ENCODE results near the gene MFN2. TPM values are rescaled to one million over a fixed set of nuclear protein-coding genes. Genes with fewer than 3 reads are reported as not detected.

MFN2 gene
- total RNA-seq, 1 donor = 59.7 TPM

DNA sequence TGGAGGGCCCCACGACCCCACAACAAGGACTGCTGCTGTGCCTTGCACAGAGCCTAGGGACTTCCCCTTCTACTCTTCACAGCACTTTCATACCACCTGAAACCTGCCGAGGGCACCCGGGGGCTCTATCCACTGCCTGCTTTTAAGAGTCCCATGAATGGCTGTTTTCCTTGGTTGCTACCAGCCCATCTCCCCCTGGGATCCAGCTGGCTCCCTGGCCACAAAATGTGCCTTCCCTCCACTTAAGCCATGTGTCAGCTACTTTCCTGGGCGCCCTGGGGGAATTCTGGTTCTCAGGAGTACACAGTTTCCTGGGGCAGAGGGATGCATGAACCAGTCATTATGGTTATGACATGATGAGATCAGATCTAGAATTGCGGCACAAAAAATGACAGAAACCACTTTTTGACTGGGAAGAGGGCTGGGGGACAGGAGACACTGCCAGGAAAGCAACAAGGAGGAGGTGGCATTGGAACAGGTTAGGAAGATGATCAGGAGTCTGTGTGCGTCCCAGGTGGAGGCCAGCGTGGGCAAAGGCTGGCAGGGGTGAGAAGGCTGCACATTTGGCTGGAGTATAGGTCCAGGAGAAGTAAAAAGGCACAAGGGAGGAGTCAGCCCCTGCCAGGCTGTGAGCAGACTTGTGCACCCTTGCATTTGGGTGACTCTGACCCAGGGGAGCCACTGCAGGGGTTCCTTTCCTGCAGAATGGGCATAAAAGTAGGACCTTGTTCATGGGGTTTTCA is 79.6 kb downstream of the MFN2 start:
- TF ChIP-seq, protein P1, sequence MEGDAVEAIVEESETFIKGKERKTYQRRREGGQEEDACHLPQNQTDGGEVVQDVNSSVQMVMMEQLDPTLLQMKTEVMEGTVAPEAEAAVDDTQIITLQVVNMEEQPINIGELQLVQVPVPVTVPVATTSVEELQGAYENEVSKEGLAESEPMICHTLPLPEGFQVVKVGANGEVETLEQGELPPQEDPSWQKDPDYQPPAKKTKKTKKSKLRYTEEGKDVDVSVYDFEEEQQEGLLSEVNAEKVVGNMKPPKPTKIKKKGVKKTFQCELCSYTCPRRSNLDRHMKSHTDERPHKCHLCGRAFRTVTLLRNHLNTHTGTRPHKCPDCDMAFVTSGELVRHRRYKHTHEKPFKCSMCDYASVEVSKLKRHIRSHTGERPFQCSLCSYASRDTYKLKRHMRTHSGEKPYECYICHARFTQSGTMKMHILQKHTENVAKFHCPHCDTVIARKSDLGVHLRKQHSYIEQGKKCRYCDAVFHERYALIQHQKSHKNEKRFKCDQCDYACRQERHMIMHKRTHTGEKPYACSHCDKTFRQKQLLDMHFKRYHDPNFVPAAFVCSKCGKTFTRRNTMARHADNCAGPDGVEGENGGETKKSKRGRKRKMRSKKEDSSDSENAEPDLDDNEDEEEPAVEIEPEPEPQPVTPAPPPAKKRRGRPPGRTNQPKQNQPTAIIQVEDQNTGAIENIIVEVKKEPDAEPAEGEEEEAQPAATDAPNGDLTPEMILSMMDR (IDR thresholded peaks at IDR 0.05; ENCODE audit: insufficient read depth, low read length) = no peak
- no peak for DNase-seq (ENCODE audit: low read depth)
- no peak overlapping the region for H3K4me3 ChIP-seq (ENCODE audit: low read depth, low read length)

DNA sequence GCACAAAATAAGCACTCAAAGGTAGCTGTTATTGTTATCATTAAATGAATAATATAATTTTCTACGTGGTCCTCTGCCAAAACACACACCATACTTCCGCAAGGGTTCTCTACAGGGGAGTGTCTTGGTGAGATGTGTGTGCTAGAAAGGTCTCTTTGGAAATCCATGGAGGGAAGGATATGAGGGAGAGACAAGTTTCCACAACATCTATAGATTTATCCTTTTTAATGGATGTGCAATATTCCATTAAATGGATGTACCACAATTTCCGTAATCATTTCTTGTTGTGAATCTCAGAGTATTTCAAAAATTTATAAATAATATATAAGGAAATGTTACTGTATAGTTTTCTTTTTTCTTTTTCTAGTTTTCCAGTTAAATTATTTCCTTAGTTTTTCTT is 80.3 kb downstream of the MFN2 start:
- no peak for DNase-seq (ENCODE audit: low read depth)

More for the DNA sequence above, 80.3 kb downstream of the MFN2 start:
- TF ChIP-seq, protein P1 (IDR thresholded peaks at IDR 0.05; ENCODE audit: insufficient read depth, low read length) = no peak
- no peak overlapping the region for H3K4me3 ChIP-seq (ENCODE audit: low read depth, low read length)

Small RNA genes within 50 kb of the gene (small RNA-seq; reads per million reads assigned to genes)
- gene AL096840.1 = not detected
- gene MIR6729 = not detected
- gene RF00019 = not detected
- not detected for gene RN7SL649P

Other genes starting within 250 kb of the MFN2 start
- gene AGTRAP, start 244.3 kb upstream of the MFN2 start, total RNA-seq (ENCODE audit: low replicate concordance) = 15.0 and 49.4 TPM in 2 replicates
- gene C1orf167, start 218.3 kb upstream of the MFN2 start, total RNA-seq (ENCODE audit: low replicate concordance) = 0.36 TPM in 1 of 2 replicates, not detected in the other
- gene MTHFR, start 174.5 kb upstream of the MFN2 start, total RNA-seq (ENCODE audit: low replicate concordance) = 42.9 and 55.4 TPM in 2 replicates
- 12.6 and 47.8 TPM in 2 replicates for gene CLCN6, start 174.3 kb upstream of the MFN2 start, total RNA-seq (ENCODE audit: low replicate concordance)
- gene NPPA, start 132.7 kb upstream of the MFN2 start, total RNA-seq (ENCODE audit: low replicate concordance) = not detected in 2 replicates
- gene NPPB, start 121.5 kb upstream of the MFN2 start, total RNA-seq (ENCODE audit: low replicate concordance) = not detected in 2 replicates
- gene KIAA2013, start 54.0 kb upstream of the MFN2 start, total RNA-seq (ENCODE audit: low replicate concordance) = 37.8 and 86.9 TPM in 2 replicates
- 116 and 123 TPM in 2 replicates for gene PLOD1, start 45.7 kb upstream of the MFN2 start, total RNA-seq (ENCODE audit: low replicate concordance)
- 22.0 and 31.4 TPM in 2 replicates for gene MIIP, start 39.1 kb downstream of the MFN2 start, total RNA-seq (ENCODE audit: low replicate concordance)
- gene TNFRSF8, start 82.9 kb downstream of the MFN2 start, total RNA-seq (ENCODE audit: low replicate concordance) = 0.09 and 15.4 TPM in 2 replicates
- gene TNFRSF1B, start 186.5 kb downstream of the MFN2 start, total RNA-seq (ENCODE audit: low replicate concordance) = 7.3 and 10.7 TPM in 2 replicates
- gene VPS13D, start 249.6 kb downstream of the MFN2 start, total RNA-seq (ENCODE audit: low replicate concordance) = 32.5 and 37.5 TPM in 2 replicates